Measurements from ENCODE around the gene PSORS1C2.
"Not testable (repeated sequence)": the region's sequence is repeated elsewhere in the genome, so short reads cannot be mapped to it uniquely, and the experiment has no call there.

Gene PSORS1C2

GRCh38 chr6:31165986-31166385, 27.1 kb upstream of the PSORS1C2 start:
- no peak for DNase-seq (ENCODE audit: low read depth, low spot score)
- in situ Hi-C loops (cut with HindIII; ENCODE audit: low sequenced_read_pairs): no loop called here
- H3K4me3 ChIP-seq (ENCODE audit: low read depth, low read length): no peak overlapping the region
- TF ChIP-seq CTCF (IDR thresholded peaks at IDR 0.05; ENCODE audit: low read depth, low read length): no peak

- in situ Hi-C loops (cut with HindIII; ENCODE audit: low sequenced_read_pairs); DNase-seq (ENCODE audit: low read depth, low spot score); H3K4me3 ChIP-seq (ENCODE audit: low read depth, low read length): not testable (repeated sequence)
Observed at GRCh38 chr6:31165064-31165832, 26.4 kb upstream of the PSORS1C2 start.

- in situ Hi-C loops (cut with HindIII; ENCODE audit: low sequenced_read_pairs); H3K4me3 ChIP-seq (ENCODE audit: low read depth, low read length); DNase-seq (ENCODE audit: low read depth, low spot score): not testable (repeated sequence)
Observed at GRCh38 chr6:31164475-31165063, 25.7 kb upstream of the PSORS1C2 start.

- in situ Hi-C loops (cut with HindIII; ENCODE audit: low sequenced_read_pairs): no loop called here
- DNase-seq (ENCODE audit: low read depth, low spot score): no peak
- no peak for TF ChIP-seq CTCF (IDR thresholded peaks at IDR 0.05; ENCODE audit: low read depth, low read length)
- H3K4me3 ChIP-seq (ENCODE audit: low read depth, low read length): no peak overlapping the region
Observed at GRCh38 chr6:31163922-31164321, 25.1 kb upstream of the PSORS1C2 start.

GRCh38 chr6:31162463-31163165, 23.7 kb upstream of the PSORS1C2 start:
- no peak for DNase-seq (ENCODE audit: low read depth, low spot score)
- TF ChIP-seq CTCF (IDR thresholded peaks at IDR 0.05; ENCODE audit: low read depth, low read length): no peak
- no peak overlapping the region for H3K4me3 ChIP-seq (ENCODE audit: low read depth, low read length)
- in situ Hi-C loops (cut with HindIII; ENCODE audit: low sequenced_read_pairs): no loop called here

GRCh38 chr6:31161216-31162126, 22.6 kb upstream of the PSORS1C2 start:
- in situ Hi-C loops (cut with HindIII; ENCODE audit: low sequenced_read_pairs): no loop called here
- no peak for DNase-seq (ENCODE audit: low read depth, low spot score)
- TF ChIP-seq CTCF (IDR thresholded peaks at IDR 0.05; ENCODE audit: low read depth, low read length): no peak
- no peak overlapping the region for H3K4me3 ChIP-seq (ENCODE audit: low read depth, low read length)

Data from astrocyte of the spinal cord (primary cell).